ENCODE measurements around the gene TRPM4. TPM values are rescaled to one million over a fixed set of nuclear protein-coding genes. Genes with fewer than 3 reads are reported as not detected.
"Not testable (repeated sequence)": the region's sequence is repeated elsewhere in the genome, so short reads cannot be mapped to it uniquely, and the experiment has no call there.

TRPM4 gene
- total RNA-seq, 3 donors from 2014 or later: 0.37 to 0.43 (median 0.38) TPM

DNA sequence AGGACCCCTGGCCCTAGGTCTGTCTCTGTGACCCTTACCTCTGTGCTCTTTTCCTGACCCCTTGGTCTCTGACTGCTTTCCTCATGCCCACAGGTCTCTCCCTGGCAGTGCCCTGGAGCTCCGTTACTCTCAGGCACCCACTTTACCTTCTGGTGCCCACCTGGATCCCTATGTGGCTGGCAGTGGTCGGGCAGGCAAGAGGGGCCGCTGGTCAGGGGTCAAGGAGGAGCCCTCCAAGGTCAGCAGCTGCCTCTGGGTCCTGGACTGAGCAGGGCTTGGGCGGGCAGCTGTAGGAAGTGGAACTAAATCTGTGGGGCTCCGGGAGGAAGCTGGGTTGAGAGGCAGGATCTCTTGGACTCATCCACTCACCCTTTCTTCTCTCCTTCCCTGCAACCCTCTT, 21.9 kb upstream of the TRPM4 start:
- DNase-seq (no peak), ATAC-seq (no peak)
- peaks cover 10% of the 10 kb centered on the region for H3K4me1 Mint-ChIP-seq (ENCODE audit: low read depth)
- H3K36me3 Mint-ChIP-seq (ENCODE audit: insufficient read depth): no peaks in the 10 kb centered on the region
- peaks cover 10% of the 10 kb centered on the region for H3K27me3 Mint-ChIP-seq (ENCODE audit: low read depth)
- H3K4me3 Mint-ChIP-seq: no peak overlapping the region
- H3K9me3 Mint-ChIP-seq: no peaks in the 10 kb centered on the region

DNA sequence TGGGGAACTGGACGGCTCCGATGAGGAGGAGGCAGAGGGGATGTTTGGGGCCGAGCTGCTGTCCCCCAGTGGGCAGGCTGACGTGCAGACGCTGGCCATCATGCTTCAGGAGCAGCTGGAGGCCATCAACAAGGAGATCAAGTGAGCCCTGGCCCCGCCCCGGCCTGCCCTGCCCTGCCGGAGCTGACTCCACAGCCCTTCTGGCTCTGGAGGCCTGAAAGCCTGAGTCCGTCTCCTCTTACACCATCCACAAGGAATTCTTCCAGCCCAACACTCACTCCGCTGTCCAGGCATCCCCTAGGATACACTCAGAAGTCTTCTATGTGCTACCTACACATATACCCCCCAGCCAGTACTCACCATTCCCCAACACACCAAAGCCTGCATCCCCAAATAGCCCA, 20.8 kb upstream of the TRPM4 start:
- no peaks in the 10 kb centered on the region for H3K9me3 Mint-ChIP-seq
- peaks cover 12% of the 10 kb centered on the region for H3K4me1 Mint-ChIP-seq (ENCODE audit: low read depth)
- H3K4me3 Mint-ChIP-seq: no peak overlapping the region
- peaks cover 10% of the 10 kb centered on the region for H3K27me3 Mint-ChIP-seq (ENCODE audit: low read depth)
- DNase-seq: no peak
- ATAC-seq: no peak
- no peaks in the 10 kb centered on the region for H3K36me3 Mint-ChIP-seq (ENCODE audit: insufficient read depth)

DNA sequence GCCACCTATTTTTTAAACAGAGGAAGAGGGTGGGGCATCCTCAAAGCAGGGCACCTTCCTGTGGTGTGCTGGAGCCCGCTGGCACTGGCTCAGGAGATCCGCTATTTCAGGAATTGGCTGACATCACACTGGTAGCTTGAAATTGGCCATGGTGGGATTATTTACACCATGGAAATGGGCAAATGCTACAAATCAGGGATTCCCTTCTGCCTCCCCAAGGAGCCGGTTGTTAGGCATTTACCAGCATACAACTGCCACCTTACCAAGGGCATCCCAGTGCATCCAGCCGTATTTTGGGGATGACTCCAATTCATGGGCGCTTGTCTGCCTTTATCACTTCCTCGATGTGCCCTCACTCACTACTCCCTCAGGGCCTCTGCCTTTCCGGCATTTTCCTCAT, 16.6 kb upstream of the TRPM4 start:
- Mint-ChIP-seq H3K4me1 (ENCODE audit: low read depth) (peaks cover 12% of the 10 kb centered on the region), H3K36me3 (ENCODE audit: insufficient read depth) (no peaks in the 10 kb centered on the region), H3K4me3 (no peak overlapping the region), H3K9me3 (no peaks in the 10 kb centered on the region), H3K27me3 (ENCODE audit: low read depth) (peaks cover 26% of the 10 kb centered on the region)
- ATAC-seq (no peak), DNase-seq (no peak)

DNA sequence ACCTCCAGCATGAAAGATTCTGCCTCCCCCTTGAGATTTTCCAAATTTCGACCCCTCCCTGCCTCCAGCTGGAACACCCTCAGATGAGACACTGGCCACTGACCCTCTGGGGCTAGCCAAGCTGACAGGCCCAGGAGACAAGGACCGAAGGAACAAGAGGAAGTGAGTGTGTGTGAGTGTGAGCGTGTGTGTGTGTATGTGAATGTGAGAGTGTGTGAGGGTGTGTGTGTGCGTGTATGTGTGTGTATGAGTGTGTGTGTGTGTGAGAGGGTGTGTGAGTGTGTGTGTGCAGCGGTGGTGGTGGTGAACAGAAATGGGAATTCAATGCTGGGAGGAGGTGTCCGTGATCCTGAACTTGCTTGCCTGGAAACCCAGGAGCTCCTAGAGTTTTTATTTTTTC, 16.2 kb upstream of the TRPM4 start:
- DNase-seq (no peak), ATAC-seq (no peak)
- Mint-ChIP-seq H3K4me1 (ENCODE audit: low read depth) (peaks cover 12% of the 10 kb centered on the region), H3K27me3 (ENCODE audit: low read depth) (peaks cover 29% of the 10 kb centered on the region), H3K4me3 (no peak overlapping the region), H3K9me3 (no peaks in the 10 kb centered on the region), H3K36me3 (ENCODE audit: insufficient read depth) (no peaks in the 10 kb centered on the region)

DNA sequence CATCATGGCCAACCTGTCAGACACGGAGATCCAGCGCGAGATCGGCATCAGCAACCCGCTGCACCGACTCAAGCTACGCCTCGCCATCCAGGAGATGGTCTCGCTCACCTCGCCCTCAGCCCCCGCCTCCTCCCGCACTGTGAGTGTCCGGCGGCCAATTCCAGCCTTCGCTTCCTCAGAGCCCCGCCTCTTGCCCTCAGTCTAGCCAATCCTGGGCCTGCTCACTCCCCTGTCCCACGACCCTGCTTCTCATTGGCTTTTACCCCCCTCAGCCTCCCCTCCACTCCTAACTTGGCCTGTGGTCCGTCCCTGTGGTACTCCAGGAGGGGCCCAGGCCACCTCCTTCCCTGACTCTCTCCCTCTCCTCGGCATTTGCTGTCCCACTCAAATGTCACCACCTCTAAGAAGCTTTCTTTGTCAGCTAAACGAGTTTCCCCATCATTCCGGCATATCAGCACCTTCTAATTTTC, 14.7 kb upstream of the TRPM4 start:
- no peaks in the 10 kb centered on the region for H3K9me3 Mint-ChIP-seq
- H3K36me3 Mint-ChIP-seq (ENCODE audit: insufficient read depth): no peaks in the 10 kb centered on the region
- DNase-seq (peak; percentile 39), ATAC-seq (peak; percentile 90 to 93)
- H3K4me1 Mint-ChIP-seq (ENCODE audit: low read depth): peaks cover 12% of the 10 kb centered on the region
- H3K27me3 Mint-ChIP-seq (ENCODE audit: low read depth): peaks cover 34% of the 10 kb centered on the region
- H3K4me3 Mint-ChIP-seq: peak overlapping the region; percentile 66

DNA sequence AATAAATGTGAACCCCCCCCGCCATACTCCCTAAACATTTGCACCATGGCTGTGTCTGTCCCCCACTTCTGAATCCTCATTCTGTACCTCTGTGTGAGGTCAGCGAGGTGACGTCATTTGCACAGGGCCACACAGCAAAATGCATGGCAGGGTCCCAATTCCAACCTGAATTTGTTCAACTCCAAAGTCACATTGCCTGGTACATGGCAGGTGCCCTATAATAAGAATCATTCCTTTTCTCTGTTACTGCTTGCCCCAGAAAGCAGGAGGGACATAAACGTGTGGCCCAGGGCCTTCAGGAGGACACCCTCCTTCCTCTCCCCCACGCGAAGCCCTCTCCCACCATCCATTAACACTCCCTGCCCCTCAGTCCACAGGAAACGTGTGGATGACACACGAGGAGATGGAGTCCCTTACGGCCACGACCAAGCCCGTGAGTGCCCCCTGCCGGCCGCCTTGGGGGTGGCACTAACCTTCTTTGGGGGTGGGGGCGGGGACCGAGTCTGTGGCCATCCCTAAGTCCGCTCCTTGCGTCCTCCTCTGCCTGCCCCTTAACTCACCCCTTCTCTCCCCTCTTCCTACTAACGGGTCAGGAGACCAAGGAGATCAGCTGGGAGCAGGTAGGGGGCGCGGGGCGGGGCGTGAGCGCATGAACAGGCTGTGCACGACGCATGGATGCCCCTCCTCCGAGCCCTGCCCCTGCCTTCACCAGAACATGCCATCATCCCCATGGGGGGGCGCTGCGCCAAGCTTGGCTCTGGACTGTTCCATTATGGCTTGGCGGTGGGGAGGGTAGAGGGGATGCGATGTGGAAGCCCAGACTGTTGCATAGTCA, 11.8 kb upstream of the TRPM4 start:
- H3K9me3 Mint-ChIP-seq: no peaks in the 10 kb centered on the region
- DNase-seq (peak; percentile 78), ATAC-seq (peak; percentile 60 to 66)
- no peak overlapping the region for H3K4me3 Mint-ChIP-seq
- H3K4me1 Mint-ChIP-seq (ENCODE audit: low read depth): peaks cover 25% of the 10 kb centered on the region
- peaks cover 56% of the 10 kb centered on the region for H3K27me3 Mint-ChIP-seq (ENCODE audit: low read depth)
- no peaks in the 10 kb centered on the region for H3K36me3 Mint-ChIP-seq (ENCODE audit: insufficient read depth)

DNA sequence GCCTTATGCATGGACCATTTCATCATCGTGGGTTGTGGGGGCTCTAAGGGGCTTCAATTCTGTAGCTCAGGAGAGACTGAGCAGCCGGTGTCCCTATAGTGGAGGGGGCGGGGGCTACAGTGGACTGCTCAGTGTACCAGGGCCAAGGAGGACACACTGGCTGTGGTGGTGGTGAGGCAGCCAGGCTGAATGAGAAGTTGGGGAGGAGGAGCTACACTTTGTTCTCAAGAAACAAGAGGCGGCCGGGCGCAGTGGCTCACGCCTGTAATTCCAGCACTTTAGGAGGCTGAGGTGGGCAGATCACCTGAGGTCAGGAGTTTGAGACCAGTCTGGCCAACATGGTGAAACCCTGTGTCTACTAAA, 11.2 kb upstream of the TRPM4 start:
- not testable (repeated sequence) for H3K36me3 Mint-ChIP-seq (ENCODE audit: insufficient read depth); DNase-seq; ATAC-seq; H3K4me3 Mint-ChIP-seq; H3K9me3 Mint-ChIP-seq
- peaks cover 28% of the 10 kb centered on the region for H3K4me1 Mint-ChIP-seq (ENCODE audit: low read depth)
- H3K27me3 Mint-ChIP-seq (ENCODE audit: low read depth): peaks cover 62% of the 10 kb centered on the region

DNA sequence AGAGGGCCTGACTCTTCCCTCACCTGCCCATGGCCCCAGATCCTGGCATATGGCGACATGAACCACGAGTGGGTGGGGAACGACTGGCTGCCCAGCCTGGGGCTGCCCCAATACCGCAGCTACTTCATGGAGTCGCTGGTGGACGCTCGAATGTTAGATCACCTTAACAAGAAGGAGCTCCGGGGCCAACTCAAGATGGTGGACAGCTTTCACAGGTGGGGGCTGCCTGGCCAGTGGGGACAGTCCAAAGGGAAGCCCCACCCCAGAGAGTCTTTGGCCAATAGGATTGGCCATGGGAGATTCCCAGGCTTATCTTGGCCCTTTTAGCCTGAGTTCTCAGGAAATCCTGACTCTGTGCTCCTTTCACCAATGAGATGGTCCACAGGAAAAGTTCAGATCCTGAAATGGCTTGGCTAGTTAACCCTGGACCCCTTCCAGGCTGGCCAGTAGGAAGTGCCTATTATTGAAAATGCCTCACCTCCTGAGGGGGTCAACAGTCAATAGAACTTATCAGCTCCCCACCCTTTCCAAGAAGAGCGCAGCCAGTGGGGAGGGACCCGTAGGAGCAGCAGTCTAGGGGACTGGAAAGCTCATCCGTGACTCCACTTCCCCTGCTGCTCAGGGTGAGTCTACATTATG, 9.4 kb upstream of the TRPM4 start:
- DNase-seq: no peak
- no peak for ATAC-seq
- H3K9me3 Mint-ChIP-seq: no peaks in the 10 kb centered on the region
- H3K4me1 Mint-ChIP-seq (ENCODE audit: low read depth): peaks cover 23% of the 10 kb centered on the region
- peak overlapping the region; percentile 50 for H3K4me3 Mint-ChIP-seq
- no peaks in the 10 kb centered on the region for H3K36me3 Mint-ChIP-seq (ENCODE audit: insufficient read depth)
- H3K27me3 Mint-ChIP-seq (ENCODE audit: low read depth): peaks cover 67% of the 10 kb centered on the region

DNA sequence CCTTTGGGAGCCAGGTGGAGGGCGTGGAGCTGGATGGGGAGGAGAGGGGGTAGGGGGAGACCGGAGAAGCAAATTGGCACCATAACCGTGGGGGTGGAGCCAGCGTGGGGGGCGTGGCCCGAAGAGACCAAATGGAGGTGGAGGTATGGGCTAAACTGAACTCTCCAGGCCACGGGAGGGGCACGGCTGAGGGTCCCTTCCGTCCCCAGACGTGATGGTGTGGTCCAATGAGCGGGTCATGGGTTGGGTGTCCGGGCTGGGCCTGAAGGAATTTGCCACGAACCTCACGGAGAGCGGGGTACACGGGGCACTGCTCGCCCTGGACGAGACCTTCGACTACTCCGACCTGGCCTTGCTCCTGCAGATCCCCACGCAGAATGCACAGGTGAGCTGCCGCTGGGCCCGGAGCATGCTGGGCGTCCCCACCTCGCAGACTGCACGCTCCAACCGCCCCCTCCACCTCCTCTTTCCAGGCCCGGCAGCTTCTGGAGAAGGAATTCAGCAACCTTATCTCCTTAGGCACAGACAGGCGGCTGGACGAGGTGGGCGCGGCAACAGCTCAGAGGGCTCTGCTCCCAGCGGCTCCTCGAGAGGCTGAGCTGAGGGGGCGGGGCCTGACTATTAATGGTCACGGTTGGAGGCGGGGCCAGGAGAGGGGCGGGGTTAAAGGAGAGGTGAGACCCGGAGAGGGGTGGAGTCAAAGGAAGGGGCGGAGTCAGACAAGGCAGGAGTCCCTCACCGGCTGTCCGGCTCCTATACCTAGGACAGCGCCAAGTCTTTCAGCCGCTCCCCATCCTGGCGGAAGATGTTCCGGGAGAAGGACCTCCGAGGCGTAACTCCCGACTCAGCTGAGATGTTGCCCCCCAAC, 8.6 kb upstream of the TRPM4 start:
- Mint-ChIP-seq H3K9me3 (no peaks in the 10 kb centered on the region), H3K27me3 (ENCODE audit: low read depth) (peaks cover 72% of the 10 kb centered on the region), H3K36me3 (ENCODE audit: insufficient read depth) (no peaks in the 10 kb centered on the region), H3K4me1 (ENCODE audit: low read depth) (peaks cover 23% of the 10 kb centered on the region), H3K4me3 (peak overlapping the region; percentile 60)
- ATAC-seq (peak; percentile 53 to 57), DNase-seq (peak; percentile 70)

DNA sequence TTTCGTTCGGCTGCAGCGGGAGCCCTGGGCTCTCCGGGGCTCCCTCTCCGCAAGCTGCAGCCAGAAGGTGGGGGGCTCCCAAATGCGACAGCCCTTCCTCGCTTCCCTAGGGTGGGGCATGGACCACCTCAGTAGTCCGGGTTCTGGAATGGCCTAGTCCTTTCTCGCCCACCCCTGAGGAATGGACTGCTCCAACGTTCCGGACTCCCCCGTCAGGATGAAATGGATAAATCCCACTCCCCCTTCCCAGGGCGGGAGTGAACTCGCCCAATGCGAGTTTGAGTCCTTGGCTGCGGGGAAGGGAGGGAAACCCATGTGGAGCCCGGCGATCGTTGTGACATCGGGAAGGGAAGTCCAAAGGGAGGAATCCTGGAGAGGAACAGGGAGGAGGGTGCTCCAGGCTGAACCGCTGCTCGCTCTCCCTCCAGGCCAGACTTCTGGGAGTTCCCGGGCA, 7.9 kb upstream of the TRPM4 start:
- no peak for DNase-seq
- peak overlapping the region; percentile 75 for H3K4me3 Mint-ChIP-seq
- H3K9me3 Mint-ChIP-seq: peaks cover 4% of the 10 kb centered on the region
- peaks cover 76% of the 10 kb centered on the region for H3K27me3 Mint-ChIP-seq (ENCODE audit: low read depth)
- H3K36me3 Mint-ChIP-seq (ENCODE audit: insufficient read depth): no peaks in the 10 kb centered on the region
- H3K4me1 Mint-ChIP-seq (ENCODE audit: low read depth): peaks cover 23% of the 10 kb centered on the region
- ATAC-seq: no peak

DNA sequence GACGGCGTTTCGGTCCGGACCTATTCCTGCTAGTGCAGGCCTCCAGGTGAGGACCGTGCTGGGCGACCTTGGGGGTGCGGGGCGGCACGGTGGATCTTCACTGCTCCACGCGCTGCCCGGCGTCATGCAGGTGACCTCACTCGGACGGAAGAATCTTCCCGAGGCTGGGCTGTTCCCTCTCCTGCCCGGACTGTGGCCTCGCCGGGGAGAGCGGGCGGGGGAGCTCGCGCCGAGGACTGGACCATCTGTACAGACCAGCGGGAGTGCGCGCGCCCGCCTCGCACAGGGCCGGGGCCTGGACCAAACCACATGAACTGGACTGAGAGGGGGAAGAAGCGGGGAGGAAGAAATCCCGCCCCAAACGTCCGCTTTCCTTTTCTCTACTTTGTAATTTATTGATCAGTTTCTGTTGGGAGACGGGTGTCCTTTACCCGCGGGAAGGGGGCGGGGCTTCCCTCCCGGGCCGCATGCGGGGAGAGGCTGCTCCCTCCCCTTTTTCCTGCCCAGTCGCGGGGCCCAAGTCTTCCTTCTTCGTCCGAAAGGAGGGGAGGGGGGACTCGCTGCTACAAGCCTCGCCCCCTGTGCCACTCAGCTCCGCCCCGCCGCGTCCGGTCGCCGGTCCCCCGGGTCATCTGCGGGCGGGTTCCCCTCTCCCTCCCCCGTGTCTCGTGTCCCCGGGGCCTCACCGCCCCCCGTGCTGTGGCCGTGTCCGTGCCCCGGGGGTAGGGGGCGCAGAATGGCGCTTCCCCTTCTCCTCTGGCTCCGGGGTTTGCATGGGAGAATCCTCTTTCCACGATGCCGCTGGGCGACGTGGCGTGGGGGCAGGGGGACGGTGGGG, 7.3 kb upstream of the TRPM4 start:
- no peak for ATAC-seq
- Mint-ChIP-seq H3K9me3 (peaks cover 5% of the 10 kb centered on the region), H3K4me3 (peak overlapping the region; percentile 75), H3K4me1 (ENCODE audit: low read depth) (peaks cover 23% of the 10 kb centered on the region), H3K27me3 (ENCODE audit: low read depth) (peaks cover 79% of the 10 kb centered on the region), H3K36me3 (ENCODE audit: insufficient read depth) (no peaks in the 10 kb centered on the region)
- peak; percentile 41 for DNase-seq

DNA sequence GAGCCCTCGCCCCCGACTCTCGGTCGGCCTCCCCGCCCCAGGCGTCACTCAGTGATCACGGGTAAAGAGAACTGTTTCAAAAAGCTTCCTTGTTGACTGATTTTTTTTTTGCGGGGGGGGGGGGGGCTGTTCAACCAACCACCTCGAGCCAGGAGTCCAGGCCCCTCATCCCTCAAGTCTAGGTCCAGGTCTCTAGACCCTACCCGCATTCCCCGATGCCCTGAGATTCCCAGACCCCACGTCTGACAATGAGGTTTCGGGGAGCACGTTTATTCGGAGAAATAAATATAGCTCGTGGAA, 6.7 kb upstream of the TRPM4 start:
- Mint-ChIP-seq H3K4me3 (peak overlapping the region; percentile 33), H3K36me3 (ENCODE audit: insufficient read depth) (no peaks in the 10 kb centered on the region), H3K27me3 (ENCODE audit: low read depth) (peaks cover 78% of the 10 kb centered on the region), H3K4me1 (ENCODE audit: low read depth) (peaks cover 21% of the 10 kb centered on the region), H3K9me3 (peaks cover 5% of the 10 kb centered on the region)
- DNase-seq (no peak), ATAC-seq (no peak)

DNA sequence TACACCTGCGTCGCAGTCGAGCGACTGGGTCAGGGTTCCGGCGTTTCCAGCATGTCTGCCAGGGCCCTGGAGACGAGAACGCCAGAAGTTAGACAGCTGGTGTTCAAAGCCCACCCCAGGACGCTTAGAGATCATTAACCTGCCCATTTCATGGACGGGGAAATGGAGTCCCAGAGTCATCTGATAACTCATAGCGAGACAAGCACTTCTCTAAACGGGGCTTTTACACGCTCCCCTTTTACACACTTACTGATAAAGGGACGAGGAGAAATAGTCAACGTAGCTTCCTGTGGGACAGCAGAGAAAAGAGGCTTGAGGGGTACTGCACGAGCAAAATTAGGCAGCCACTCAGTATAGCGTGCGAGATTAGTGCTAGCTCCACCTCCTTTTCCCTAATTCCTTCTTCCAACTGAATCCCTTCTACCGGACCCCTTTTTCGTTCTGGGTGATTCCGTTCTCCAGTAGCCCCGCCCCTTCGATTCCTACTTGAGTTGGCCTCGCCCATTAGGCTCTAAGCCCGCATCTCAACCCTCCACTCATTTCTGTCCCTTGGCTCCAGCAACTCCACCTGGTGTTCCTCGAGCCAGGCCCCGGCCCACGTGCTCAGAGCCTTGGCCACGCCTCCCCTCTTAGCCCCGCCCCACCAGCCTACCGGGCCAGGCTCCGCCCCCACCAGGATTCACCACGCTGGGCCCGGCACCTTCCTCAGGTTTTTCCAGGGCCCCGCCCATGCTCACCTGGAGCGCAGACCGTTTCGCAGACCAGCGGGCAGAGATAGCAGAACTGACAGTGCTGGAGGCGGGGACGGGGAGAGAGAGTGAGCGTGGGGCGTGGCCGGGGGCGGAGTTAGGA, 6.1 kb upstream of the TRPM4 start:
- peak; percentile 27 to 28 for ATAC-seq

More for the DNA sequence above, 6.1 kb upstream of the TRPM4 start:
- Mint-ChIP-seq H3K9me3 (peaks cover 5% of the 10 kb centered on the region), H3K4me1 (ENCODE audit: low read depth) (peaks cover 21% of the 10 kb centered on the region), H3K36me3 (ENCODE audit: insufficient read depth) (no peaks in the 10 kb centered on the region), H3K4me3 (peak overlapping the region; percentile 62), H3K27me3 (ENCODE audit: low read depth) (peaks cover 78% of the 10 kb centered on the region)
- peak; percentile 21 for DNase-seq
